ENCODE results near the gene AGBL1. TPM values are rescaled to one million over a fixed set of nuclear protein-coding genes. Genes with fewer than 3 reads are reported as not detected.

Gene AGBL1
- total RNA-seq, 1 donor from 2014 or later: not detected

GRCh38 chr15:86691091-86691663 lies 611.5 kb downstream of the AGBL1 start:
- DNase-seq (ENCODE audit: low read depth, low spot score): no peak

- DNase-seq (ENCODE audit: low read depth, low spot score): no peak
Observed at GRCh38 chr15:86700864-86701610, 621.4 kb downstream of the AGBL1 start.

GRCh38 chr15:86701611-86701963 lies 621.9 kb downstream of the AGBL1 start:
- no peak for DNase-seq (ENCODE audit: low read depth, low spot score)

GRCh38 chr15:86706813-86707212 lies 627.1 kb downstream of the AGBL1 start:
- no peak for DNase-seq (ENCODE audit: low read depth, low spot score)

GRCh38 chr15:86711476-86711875 lies 631.8 kb downstream of the AGBL1 start:
- DNase-seq (ENCODE audit: low read depth, low spot score): no peak

- no peak for DNase-seq (ENCODE audit: low read depth, low spot score)
Observed at GRCh38 chr15:86714241-86714640, 634.6 kb downstream of the AGBL1 start.

GRCh38 chr15:86725628-86726027 lies 646.0 kb downstream of the AGBL1 start:
- DNase-seq (ENCODE audit: low read depth, low spot score): no peak

GRCh38 chr15:86735247-86736040 lies 655.8 kb downstream of the AGBL1 start:
- DNase-seq (ENCODE audit: low read depth, low spot score): no peak

GRCh38 chr15:86741917-86742316 lies 662.2 kb downstream of the AGBL1 start:
- no peak for DNase-seq (ENCODE audit: low read depth, low spot score)

GRCh38 chr15:86743283-86743903 lies 663.7 kb downstream of the AGBL1 start:
- no peak for DNase-seq (ENCODE audit: low read depth, low spot score)

- no peak for DNase-seq (ENCODE audit: low read depth, low spot score)
Observed at GRCh38 chr15:86744198-86744780, 664.6 kb downstream of the AGBL1 start.

GRCh38 chr15:86751116-86751515 lies 671.4 kb downstream of the AGBL1 start:
- DNase-seq (ENCODE audit: low read depth, low spot score): no peak

- DNase-seq (ENCODE audit: low read depth, low spot score): no peak
Observed at GRCh38 chr15:86754846-86755245, 675.2 kb downstream of the AGBL1 start.

- no peak for DNase-seq (ENCODE audit: low read depth, low spot score)
Observed at GRCh38 chr15:86756688-86757087, 677.0 kb downstream of the AGBL1 start.

GRCh38 chr15:86759800-86760523 lies 680.3 kb downstream of the AGBL1 start:
- no peak for DNase-seq (ENCODE audit: low read depth, low spot score)

GRCh38 chr15:86762874-86763273 lies 683.2 kb downstream of the AGBL1 start:
- DNase-seq (ENCODE audit: low read depth, low spot score): no peak

- DNase-seq (ENCODE audit: low read depth, low spot score): no peak
Observed at GRCh38 chr15:86764021-86764420, 684.4 kb downstream of the AGBL1 start.

- DNase-seq (ENCODE audit: low read depth, low spot score): no peak
Observed at GRCh38 chr15:86765281-86765680, 685.6 kb downstream of the AGBL1 start.

GRCh38 chr15:86772369-86773059 lies 692.8 kb downstream of the AGBL1 start:
- DNase-seq (ENCODE audit: low read depth, low spot score): no peak

GRCh38 chr15:86773736-86774135 lies 694.1 kb downstream of the AGBL1 start:
- DNase-seq (ENCODE audit: low read depth, low spot score): no peak
